ENCODE measurements around the gene ZNF600.
"Not testable (repeated sequence)": the region's sequence is repeated elsewhere in the genome, so short reads cannot be mapped to it uniquely, and the experiment has no call there.

Gene ZNF600

DNA sequence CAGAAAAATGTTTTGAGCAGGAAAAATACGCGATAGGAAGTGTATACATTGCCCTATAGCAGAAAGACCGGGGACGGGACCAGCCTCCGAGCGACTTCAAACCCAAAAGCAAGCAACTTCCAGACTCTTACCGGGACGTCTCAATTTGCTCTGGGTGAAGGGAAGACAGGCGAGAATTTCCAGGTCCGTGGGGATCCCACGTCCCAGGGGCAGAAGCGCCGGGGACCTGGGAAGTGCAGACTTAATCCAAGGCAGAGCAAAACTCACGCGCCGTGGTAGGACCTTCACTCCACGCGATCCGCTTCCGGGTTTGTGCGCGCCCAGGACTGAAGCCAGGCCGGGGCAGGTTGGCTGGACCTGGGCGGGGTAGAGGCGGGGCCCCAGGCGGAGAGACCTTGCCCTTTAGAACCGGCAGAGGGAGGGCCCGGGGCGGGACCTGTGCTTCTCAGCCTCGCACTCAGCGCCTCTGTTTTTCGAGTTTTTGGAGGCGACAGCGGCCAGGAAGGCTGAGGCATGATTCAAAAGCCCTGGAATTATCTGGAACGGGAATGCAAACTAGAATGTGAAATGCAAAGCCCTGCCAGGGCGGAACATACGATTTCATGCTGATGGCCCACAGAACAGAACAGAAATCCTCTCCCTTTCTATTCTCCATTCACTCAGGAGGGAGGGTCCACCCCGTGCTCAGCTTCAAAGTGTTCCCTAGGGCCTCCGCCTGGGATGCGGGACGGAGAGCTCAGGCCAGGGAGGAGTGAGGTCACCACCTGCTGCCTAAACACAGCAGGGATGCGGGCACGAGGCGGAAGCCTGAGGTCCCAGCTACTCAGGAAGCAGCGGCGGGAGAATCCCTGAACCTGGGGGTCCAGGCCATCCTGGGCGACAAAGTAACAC, at the start of gene ZNF600:
ZNF600 (minus strand) TSS at position 328 of the 891 bp plus-strand sequence. CDS start 7,903 bp downstream, outside the sequence.
- in situ Hi-C loops (cut with HindIII; ENCODE audit: low pct_unique_long_range_greater_than_20kb, low sequenced_read_pairs) = not testable (repeated sequence)
- DNase-seq (ENCODE audit: low read depth in 1 of 2, low spot score in 1 of 2) = peak; percentile 5 to 82

DNA sequence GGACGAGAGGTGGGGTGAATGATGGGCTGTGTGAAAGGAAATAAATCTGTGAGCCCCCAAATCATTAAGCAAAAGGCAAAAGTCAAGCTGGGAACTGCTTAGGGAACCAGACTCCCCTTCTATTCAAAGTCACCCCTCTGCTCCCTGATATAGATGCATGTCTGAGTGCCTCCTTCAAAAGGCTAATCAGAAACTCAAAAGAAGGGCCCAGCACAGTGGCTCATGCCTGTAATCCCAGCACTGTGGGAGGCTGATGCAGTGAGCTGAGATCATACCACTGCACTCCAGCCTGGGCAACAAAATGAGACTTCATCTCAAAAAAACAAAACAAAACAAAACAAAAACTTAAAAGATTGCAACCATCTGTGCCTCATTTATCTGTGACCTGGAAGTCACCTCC, 47.7 kb upstream of the ZNF600 start:
- in situ Hi-C loops (cut with HindIII; ENCODE audit: low pct_unique_long_range_greater_than_20kb, low sequenced_read_pairs); DNase-seq (ENCODE audit: low read depth in 1 of 2, low spot score in 1 of 2): not testable (repeated sequence)

DNA sequence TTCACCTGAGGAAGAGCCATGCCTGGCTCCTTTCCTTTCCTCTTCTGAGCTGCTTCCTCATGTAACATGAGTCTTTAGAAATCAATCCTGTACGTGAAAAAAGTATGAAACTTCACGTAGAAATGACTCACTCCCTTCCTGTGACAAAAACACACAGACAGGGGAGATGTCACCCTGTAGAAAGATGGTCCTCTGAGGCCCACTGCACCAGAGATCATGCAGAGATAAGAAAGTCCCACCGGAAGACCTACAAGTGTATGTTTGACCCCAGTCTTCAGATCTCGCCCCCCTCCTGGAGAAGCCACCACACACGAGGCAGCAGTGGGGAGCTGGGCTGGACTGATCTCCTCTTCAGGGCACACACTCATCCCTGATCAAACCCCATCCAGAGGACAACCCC, 47.0 kb upstream of the ZNF600 start:
- DNase-seq (ENCODE audit: low read depth in 1 of 2, low spot score in 1 of 2); in situ Hi-C loops (cut with HindIII; ENCODE audit: low pct_unique_long_range_greater_than_20kb, low sequenced_read_pairs): not testable (repeated sequence)

DNA sequence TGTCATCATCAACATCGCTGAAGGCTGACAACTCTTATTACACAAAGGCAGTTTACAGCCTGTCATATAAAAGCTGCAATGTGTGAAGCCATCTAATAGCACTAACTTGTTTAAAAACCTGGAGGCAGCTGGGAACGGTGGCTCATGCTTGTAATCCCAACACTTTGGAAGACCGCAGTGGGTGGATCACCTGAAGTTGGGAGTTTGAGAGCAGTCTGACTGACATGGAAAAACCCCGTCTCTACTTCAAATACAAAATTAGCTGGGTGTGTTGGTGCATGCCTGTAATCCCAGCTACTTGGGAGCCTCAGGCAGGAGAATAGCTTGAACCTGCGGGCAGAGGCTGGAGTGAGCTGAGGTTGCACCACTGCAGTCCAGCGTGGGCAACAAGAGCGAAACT, 43.3 kb upstream of the ZNF600 start:
- DNase-seq (ENCODE audit: low read depth in 1 of 2, low spot score in 1 of 2); in situ Hi-C loops (cut with HindIII; ENCODE audit: low pct_unique_long_range_greater_than_20kb, low sequenced_read_pairs): not testable (repeated sequence)

DNA sequence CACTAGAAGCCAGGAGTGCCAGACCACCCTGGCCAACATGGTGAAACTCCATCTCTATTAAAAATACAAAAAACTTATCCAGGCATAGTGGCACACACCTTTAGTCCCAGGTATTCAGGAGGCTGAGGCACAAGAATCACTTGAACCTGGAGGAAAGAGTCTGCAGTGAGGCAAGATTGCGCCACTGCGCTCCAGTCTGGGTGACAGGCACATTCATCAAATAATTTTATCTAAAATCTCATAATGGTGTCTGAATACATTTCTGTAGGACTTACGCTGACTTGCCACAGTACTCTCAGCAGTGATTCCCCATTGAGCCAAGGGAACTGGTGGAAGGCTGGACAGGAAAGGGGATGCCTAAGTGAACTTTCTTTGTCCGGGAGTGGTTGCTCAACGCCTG, 39.2 kb upstream of the ZNF600 start:
- no peak for DNase-seq (ENCODE audit: low read depth in 1 of 2, low spot score in 1 of 2)
- in situ Hi-C loops (cut with HindIII; ENCODE audit: low pct_unique_long_range_greater_than_20kb, low sequenced_read_pairs) = no loop called here
- no peak for TF ChIP-seq JUND (IDR thresholded peaks at IDR 0.05; ENCODE audit: low read depth)

DNA sequence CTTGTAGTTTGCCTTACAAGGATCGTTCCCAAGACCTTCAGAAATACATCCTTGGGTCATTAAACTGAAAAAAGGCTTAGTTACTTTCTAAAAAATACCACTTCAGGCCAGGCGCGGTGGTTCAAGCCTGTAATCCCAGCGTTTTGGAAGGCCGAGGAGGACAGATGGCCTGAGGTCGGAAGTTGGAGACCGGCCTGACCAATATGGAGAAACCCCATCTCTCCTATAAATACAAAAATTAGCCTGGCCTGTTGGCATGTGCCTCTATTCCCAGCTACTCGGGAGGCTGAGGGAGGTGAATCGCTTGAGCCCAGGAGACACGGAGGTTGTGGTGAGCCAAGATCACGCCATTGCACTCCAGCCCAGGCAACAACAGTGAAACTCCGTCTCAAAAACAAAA, 37.1 kb upstream of the ZNF600 start:
- TF ChIP-seq JUND (IDR thresholded peaks at IDR 0.05; ENCODE audit: low read depth) = no peak
- in situ Hi-C loops (cut with HindIII; ENCODE audit: low pct_unique_long_range_greater_than_20kb, low sequenced_read_pairs) = no loop called here
- no peak for DNase-seq (ENCODE audit: low read depth in 1 of 2, low spot score in 1 of 2)

DNA sequence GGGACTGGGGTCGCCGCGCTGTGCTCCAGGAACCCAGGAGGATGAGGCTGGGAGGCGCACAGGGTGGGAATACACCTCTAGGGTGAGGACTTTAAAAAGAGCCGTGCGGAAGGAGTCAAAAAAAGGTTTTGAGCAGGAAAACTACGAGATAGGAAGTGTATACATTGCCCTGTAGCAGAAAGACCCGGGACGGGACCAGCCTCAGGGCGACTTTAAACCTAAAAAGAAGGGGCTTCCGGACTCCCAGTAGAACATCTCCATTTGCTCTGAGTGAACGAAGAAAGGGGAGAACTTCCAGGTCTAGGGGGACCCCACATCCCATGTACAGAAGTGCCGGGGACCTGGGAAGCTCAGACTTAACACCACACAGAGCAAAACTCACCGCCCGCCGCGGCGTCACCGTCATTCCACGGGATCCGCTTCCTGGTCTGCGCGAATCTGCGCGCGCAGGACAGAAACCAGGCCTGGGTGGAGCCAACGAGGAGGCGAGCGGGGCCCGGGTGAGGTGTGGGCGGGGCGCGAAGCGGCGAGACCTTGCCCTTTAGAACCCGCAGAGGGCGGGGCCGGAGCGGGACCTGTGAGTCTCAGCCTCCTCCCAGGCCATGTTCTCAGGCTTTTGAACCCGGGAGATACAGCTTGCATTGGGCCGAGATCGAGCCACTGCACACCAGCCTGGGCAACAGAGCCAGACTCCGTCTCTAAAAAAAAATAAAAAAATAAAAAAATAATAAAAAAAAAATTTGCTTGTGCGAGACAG, 34.8 kb upstream of the ZNF600 start, which contains the start of gene ZNF28:
ZNF28 (minus strand) TSS at position 430 of the 757 bp plus-strand sequence. CDS start 3,675 bp downstream, outside the sequence.
- DNase-seq (ENCODE audit: low read depth in 1 of 2, low spot score in 1 of 2) = peak; percentile 15 to 72
- in situ Hi-C loops (cut with HindIII; ENCODE audit: low pct_unique_long_range_greater_than_20kb, low sequenced_read_pairs) = not testable (repeated sequence)

DNA sequence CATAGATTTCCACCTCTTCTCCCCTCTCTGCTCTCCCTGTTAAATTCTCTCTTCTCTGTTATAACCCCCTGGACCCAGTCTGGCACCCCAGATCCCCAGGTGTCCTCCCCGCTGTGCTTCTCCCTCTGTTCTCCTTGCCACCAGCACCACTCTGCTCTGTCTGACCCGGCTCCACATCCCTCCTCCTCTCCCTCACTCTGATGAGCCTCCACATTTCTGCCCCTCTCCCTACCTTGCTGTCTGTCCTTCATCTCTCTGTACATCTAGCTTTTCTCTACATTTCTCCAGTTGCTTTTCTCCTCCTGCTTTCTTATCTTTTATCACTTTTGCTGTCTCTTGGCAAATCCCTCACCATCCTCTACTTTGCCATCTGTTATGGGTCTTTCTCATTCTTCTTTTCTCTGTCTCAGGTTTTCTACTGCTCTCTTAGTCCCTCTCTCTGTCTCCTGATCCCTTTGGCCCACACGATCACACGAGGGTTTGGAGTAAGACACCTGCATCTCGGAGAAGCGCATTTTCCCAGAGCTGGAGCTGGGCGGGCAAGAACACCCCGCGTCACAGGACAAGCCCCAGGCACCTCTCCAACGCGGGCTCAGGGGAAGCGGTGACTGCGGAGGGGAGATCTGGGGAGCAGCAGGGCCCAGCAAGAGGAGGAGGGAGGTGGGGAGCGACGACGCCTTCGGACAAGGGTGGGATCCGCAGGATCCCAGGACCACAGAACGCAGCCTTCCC, 34.0 kb upstream of the ZNF600 start:
- in situ Hi-C loops (cut with HindIII; ENCODE audit: low pct_unique_long_range_greater_than_20kb, low sequenced_read_pairs) = not testable (repeated sequence)
- peak in 1 of 2 experiments; percentile 35 for DNase-seq (ENCODE audit: low read depth in 1 of 2, low spot score in 1 of 2)

DNA sequence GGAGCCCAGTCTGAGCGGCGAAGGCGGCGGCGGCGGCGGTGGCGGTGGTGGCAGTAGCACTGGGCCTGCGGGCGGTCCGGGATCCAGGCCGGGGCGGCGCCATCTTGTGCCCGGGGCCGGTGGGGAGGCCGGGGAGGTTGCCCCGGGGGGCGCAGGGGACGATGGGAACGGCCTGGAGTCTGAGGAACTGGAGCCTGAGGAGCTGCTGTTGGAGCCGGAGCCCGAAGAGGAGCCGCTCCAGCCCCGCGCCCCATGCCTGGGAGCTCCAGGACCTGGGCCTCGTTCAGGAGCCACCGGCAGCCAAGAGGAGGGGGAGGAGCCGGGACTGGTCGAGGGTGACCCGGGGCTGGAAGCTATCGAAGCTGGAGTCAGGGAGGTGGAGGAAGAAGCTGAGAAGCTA, 23.2 kb upstream of the ZNF600 start:
- TF ChIP-seq JUND (IDR thresholded peaks at IDR 0.05; ENCODE audit: low read depth) = no peak
- DNase-seq (ENCODE audit: low read depth in 1 of 2, low spot score in 1 of 2) = no peak
- in situ Hi-C loops (cut with HindIII; ENCODE audit: low pct_unique_long_range_greater_than_20kb, low sequenced_read_pairs) = no loop called here

DNA sequence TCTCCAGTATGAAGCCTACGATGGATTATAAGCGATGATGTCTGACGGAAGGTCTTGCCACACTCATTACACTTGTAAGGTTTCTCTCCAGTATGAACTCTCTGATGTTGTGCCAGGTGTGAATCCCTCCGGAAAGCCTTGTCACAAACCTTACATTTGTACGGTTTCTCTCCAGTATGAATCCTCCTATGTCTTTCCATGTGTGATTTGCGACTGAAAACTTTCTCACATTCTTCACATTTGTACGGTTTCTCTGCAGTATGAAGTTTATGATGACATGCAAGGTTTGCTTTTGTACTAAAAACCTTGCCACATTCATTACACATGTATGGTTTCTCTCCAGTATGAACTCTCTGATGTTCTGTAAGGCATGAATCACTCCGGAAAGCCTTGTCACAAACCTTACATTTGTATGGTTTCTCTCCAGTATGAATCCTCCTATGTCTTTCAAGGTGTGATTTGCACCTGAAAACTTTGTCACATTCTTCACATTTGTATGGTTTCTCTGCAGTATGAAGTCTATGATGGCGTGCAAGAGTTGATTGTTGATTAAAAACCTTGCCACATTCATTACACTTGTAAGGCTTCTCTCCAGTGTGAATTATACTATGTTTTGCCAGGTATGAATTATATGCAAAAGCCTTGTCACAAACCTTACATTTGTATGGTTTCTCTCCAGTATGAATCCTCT, 13.5 kb upstream of the ZNF600 start:
- DNase-seq (ENCODE audit: low read depth in 1 of 2, low spot score in 1 of 2); in situ Hi-C loops (cut with HindIII; ENCODE audit: low pct_unique_long_range_greater_than_20kb, low sequenced_read_pairs): not testable (repeated sequence)

DNA sequence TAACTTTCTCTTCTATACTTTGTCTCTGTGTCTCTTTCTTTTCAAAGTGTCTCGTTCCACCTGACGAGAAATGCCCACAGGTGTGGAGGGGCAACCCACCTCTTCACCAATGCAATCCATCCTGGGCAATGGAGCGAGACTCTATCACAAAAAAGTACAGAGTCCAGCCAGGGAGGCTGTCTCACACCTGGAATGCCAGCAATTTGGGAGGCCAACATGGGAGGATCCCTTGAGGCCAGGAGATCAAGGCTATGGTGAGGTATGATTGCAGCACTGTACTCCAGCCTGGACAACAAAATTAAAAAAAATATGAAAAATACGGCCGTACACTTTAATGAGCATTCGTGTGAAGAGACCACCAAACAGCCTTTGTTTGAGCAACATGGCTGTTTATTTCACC, 2.8 kb upstream of the ZNF600 start:
- no peak for TF ChIP-seq JUND (IDR thresholded peaks at IDR 0.05; ENCODE audit: low read depth)
- in situ Hi-C loops (cut with HindIII; ENCODE audit: low pct_unique_long_range_greater_than_20kb, low sequenced_read_pairs) = no loop called here

DNA sequence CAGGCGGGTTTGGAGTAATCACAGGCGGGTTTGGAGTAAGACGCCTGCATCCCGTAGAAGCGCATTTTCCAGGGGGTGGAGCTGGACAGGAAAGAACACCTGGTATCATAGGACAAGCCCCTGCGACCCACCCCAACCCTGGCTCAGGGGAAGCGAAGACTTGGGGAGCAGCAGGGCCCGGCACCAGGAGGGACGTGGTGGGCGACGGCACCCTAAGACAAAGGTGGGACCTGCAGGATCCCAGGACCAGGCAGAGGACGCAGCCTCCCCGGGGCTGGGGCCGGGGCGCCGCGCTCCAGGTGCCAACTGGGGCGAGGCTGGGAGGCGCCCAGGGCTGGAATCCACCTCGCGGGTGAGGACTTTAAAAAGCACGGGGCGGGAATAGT, 520 bp downstream of the ZNF600 start:
- peak in 1 of 2 experiments; percentile 3 for DNase-seq (ENCODE audit: low read depth in 1 of 2, low spot score in 1 of 2)
- no peak for TF ChIP-seq JUND (IDR thresholded peaks at IDR 0.05; ENCODE audit: low read depth)
- in situ Hi-C loops (cut with HindIII; ENCODE audit: low pct_unique_long_range_greater_than_20kb, low sequenced_read_pairs) = no loop called here

More for the DNA sequence above, 2.8 kb upstream of the ZNF600 start:
- DNase-seq (ENCODE audit: low read depth in 1 of 2, low spot score in 1 of 2) = no peak

Data from T47D (cell line).